HG03095 (cell line): ENCODE results near the gene TMEM212.
"Not testable (repeated sequence)": the region's sequence is repeated elsewhere in the genome, so short reads cannot be mapped to it uniquely, and the experiment has no call there.

ENCODE experiments used
- ATAC-seq: cut with Tn5 transposase; IDR thresholded peaks from one replicate; pipeline ENCODE4 v1.9.1; 2021; ENCODE audit warnings: moderate library complexity; ENCODE audit not compliant: unreplicated experiment

TMEM212 gene

DNA sequence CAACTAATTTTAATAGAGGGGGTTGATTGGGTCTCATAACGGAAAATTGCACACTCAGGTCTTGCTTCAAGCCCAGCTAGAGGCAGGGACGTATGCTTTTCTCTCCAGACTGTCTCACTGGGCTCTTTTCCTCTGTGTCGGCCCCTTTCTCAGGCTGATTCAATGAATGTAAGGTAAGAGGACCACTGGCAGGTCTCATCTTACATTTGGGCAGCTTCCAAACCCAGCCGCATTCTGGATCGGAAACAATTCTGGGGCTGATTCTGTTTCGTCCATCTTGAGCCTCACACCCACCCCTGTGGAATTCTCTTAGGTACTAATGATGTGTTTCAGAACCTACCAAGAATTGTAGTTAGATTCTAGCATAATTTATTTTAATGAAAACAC, 40.7 kb downstream of the TMEM212 start:
- ATAC-seq, result no peak

- no peak for ATAC-seq
Measured at GRCh38 chr3:171888466-171888865, 45.3 kb downstream of the TMEM212 start.

GRCh38 chr3:171890398-171890797, 47.2 kb downstream of the TMEM212 start:
- ATAC-seq, result no peak

DNA sequence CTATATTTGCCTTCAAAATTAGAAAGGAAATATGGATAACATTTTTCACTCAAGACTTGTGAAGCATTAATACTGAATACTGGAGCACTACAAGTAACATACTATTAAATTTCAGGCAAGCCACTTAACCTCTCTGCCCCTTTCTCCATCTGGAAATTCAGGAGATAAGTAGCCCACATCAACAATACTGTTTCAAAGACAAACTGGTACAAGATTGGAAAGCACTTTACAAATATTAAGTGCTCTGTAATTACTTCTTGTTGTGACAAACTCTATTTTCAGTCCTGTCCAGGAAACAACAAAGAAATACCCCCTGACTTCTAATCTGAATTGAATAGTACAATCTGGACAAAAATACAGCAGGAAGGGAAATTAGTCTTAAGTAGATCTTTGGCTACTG, 49.3 kb downstream of the TMEM212 start:
- ATAC-seq, result no peak

DNA sequence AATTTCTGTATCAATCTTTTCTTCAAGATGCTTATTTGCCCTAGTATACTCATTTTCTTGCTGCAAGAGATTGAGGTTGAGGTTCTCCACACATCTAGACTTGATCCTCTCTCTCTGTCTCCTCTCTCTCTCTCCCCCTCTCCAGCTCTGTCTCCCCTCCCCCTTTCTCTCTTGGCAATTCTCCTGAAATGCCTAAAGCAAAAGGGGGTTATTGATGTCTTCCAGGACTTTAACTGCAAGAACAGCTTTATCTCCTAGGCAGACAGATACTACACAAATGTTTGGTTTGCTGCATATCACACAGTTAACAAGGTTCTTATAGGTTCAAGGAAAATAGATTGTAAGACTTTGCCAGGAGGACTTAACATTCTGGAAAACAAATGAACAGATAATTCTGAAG, 52.1 kb downstream of the TMEM212 start:
- no peak for ATAC-seq

- ATAC-seq, result no peak
Measured at GRCh38 chr3:171895900-171896299, 52.8 kb downstream of the TMEM212 start.

- ATAC-seq, result no peak
Measured at GRCh38 chr3:171896316-171896715, 53.2 kb downstream of the TMEM212 start.

GRCh38 chr3:171898192-171898591, 55.0 kb downstream of the TMEM212 start:
- ATAC-seq, result no peak

DNA sequence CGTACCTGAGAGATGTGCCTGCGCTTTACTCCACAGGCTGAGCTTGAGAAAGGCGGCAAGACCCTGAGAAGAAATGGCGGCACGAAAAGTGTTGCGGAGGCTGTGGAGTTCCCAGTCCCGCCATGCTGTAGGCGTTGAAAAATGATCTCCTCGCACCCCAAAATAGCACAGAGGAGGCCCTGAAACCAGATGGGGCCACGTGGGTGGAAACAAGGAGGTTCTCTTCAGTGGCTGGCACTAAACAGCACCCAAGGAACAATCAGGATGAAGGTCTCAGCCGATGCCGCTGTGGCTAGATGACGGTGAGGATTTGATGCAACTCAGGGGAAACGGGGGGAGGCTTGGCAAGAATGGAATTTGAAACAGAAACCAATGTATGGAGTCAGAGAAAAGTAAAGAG, 57.3 kb downstream of the TMEM212 start:
- ATAC-seq, result no peak

DNA sequence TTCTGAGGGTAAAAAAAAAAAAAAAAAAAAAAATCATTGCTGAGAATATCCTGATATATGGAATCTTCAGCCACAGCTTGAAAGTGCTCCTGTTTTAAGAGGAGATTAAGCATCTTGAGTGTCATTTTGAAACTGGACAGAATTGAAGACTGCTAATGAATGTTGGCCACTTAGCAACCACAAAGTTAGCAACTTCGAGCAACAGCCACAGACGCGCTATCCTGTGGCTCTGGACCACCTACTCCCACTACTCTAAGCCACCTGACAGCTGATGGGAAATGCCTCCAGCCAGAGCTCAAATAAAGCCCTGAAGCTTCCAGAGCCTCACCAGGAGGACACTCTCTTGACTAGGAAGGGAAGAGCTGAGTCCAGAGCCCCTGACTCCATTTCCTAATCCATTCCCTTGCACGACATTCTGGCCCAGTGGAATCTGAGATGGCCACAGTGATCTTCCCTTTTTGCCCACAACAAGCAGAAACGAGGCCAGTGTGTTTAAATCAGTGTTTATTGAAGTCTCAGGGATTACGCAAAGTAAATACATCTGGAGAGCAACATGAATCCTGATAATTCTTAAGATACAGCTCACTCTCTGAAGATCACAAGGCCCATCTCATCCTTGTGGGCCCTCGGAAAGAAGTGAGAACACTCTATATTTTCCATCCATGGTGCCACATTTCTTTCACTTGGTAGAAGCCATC, 58.6 kb downstream of the TMEM212 start:
- no peak for ATAC-seq

DNA sequence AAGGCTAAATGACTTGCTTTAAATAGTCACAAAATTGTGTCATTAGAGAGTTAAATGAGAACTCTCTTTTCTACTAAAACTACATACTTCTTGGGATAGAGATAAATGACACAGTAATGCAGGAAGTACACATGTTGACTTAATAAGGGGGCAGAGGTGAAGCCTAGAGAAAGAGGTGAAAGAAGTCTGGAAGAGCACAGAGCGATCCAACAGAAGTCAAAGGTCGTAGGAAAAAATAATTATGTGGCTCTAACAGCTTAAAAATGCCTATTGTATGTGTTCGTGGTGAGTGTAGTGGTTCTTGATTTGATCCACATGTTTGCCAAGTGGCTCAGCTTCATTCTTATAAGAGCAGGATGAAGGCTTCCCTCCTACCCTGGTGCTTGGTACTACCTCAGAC, 61.7 kb downstream of the TMEM212 start:
- ATAC-seq, result no peak

GRCh38 chr3:171906503-171906902, 63.4 kb downstream of the TMEM212 start:
- not testable (repeated sequence) for ATAC-seq

DNA sequence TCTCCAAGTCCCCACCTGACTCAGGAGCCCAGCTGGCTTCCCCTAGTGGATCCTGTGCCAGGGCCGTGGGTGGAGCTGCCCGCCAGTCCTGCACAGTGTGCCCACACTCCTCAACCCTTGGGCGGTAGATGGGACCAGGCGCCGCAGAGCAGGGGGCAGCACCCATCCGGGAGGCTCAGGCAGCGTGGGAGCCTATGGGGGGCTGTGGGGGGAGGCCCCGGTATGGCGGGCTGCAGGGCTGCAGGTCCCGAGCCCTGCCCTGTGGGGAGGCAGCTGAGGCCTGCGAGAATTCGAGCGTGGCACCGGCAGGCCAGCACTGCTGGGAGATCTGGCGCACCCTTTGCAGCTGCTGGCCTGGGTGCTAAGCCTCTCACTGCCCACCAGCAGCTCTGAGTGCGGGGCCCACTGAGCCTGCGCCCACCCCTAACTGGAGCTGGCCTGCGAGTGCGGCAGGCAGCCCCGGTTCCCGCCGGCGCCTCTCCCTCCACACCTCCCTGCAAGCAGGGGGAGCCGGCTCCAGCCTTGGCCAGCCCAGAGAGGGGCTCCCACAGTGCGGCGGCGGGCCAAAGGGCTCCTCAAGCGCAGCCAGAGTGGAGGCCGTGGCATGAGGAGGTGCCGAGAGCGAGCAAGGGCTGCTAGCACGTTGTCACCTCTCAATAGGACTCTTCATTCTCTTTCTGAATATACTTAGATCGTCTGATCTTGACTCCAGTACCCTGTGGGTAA, 64.0 kb downstream of the TMEM212 start:
- ATAC-seq, result no peak

DNA sequence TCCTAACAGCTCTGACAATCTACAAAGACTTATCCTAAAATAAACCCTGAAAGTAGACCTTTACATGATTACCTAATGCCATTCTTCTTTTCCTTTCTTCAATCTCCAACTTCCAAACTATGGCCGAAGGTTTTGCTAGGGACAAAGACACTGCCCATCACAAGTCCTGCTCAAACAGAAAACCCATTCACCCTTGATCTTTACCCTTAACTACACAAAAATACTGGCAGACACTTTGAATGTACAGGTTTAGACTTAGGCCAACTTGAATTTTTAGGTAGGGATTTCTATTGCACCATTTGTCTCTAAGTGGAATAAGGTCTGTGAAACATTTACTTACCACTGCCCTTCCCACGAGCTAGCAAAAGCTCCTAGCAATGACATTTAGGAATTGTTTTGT, 64.6 kb downstream of the TMEM212 start:
- ATAC-seq, result no peak

- ATAC-seq, result no peak
Measured at GRCh38 chr3:171908731-171909130, 65.6 kb downstream of the TMEM212 start.
